HG02973 (cell line): ENCODE results near the gene AMDHD2.
A peak's percentile ranks its signal among the peaks of the same experiment; 100 is the strongest.

Experiments used
- ATAC-seq: cut with Tn5 transposase; IDR thresholded peaks from one replicate; pipeline ENCODE4 v1.9.1; 2021; ENCODE audit warnings: moderate library complexity; ENCODE audit not compliant: unreplicated experiment

AMDHD2 gene

GRCh38 chr16:2498531-2499253 lies 21.5 kb upstream of the AMDHD2 start:
- ATAC-seq = no peak

GRCh38 chr16:2499454-2499853 lies 20.7 kb upstream of the AMDHD2 start:
- no peak for ATAC-seq

- no peak for ATAC-seq
Observed at GRCh38 chr16:2499890-2500429, 20.2 kb upstream of the AMDHD2 start.

GRCh38 chr16:2500430-2500917 lies 19.7 kb upstream of the AMDHD2 start:
- no peak for ATAC-seq

- no peak for ATAC-seq
Observed at GRCh38 chr16:2500918-2501750, 19.0 kb upstream of the AMDHD2 start.

GRCh38 chr16:2501946-2502895 lies 17.9 kb upstream of the AMDHD2 start:
- no peak for ATAC-seq

- no peak for ATAC-seq
Observed at GRCh38 chr16:2505695-2506094, 14.5 kb upstream of the AMDHD2 start.

- ATAC-seq = no peak
Observed at GRCh38 chr16:2507052-2507659, 13.0 kb upstream of the AMDHD2 start.

- no peak for ATAC-seq
Observed at GRCh38 chr16:2507665-2508064, 12.5 kb upstream of the AMDHD2 start.

- no peak for ATAC-seq
Observed at GRCh38 chr16:2508722-2509400, 11.3 kb upstream of the AMDHD2 start.

GRCh38 chr16:2511128-2511800 lies 8.9 kb upstream of the AMDHD2 start:
- no peak for ATAC-seq

GRCh38 chr16:2511996-2512734 lies 8.0 kb upstream of the AMDHD2 start:
- no peak for ATAC-seq

- ATAC-seq = peak; percentile 3
Observed at GRCh38 chr16:2512735-2513404, 7.3 kb upstream of the AMDHD2 start.

GRCh38 chr16:2513405-2514332 lies 6.5 kb upstream of the AMDHD2 start, which contains the start of gene ATP6V0C:
ATP6V0C (plus strand) TSS chr16:2513952; CDS start chr16:2514104, 152 bp downstream.
- ATAC-seq = peak; percentile 49

GRCh38 chr16:2514333-2515179 lies 5.6 kb upstream of the AMDHD2 start:
- ATAC-seq = no peak
